HEK293 (cell line): Measurements from ENCODE around the gene KCNQ1.

Experiments
- BCL6B ChIP-seq: fragments of 450-650 bp; formaldehyde crosslinking; IDR thresholded peaks from 2 replicates; pipeline ENCODE4 v1.5.1; 2017; ENCODE audit warnings: missing biosample characterization, missing genetic modification characterization
- GLIS1 ChIP-seq: fragments of 450-650 bp; formaldehyde crosslinking; IDR thresholded peaks from 2 replicates; pipeline ENCODE4 v1.5.1; 2016; ENCODE audit warnings: missing biosample characterization, missing genetic modification characterization
- HOXD13 ChIP-seq: sonication (generic); formaldehyde crosslinking; IDR thresholded peaks from 2 replicates; pipeline ENCODE4 v1.8.0; 2022; ENCODE audit warnings: missing genetic modification reagents, borderline replicate concordance
- KLF1 ChIP-seq: fragments of 450-650 bp; formaldehyde crosslinking; IDR thresholded peaks from 2 replicates; pipeline ENCODE4 v1.5.1; 2016; ENCODE audit warnings: missing biosample characterization, missing genetic modification characterization
- RBAK ChIP-seq: fragments of 450-650 bp; formaldehyde crosslinking; IDR thresholded peaks from 2 replicates; pipeline ENCODE4 v1.5.1; 2016; ENCODE audit warnings: missing biosample characterization, missing genetic modification characterization
- TRIM28 ChIP-seq: IDR thresholded peaks from 2 replicates; pipeline ENCODE4 v1.6.1; 2011; ENCODE audit warnings: low read length, control low read depth, borderline replicate concordance
- ZBTB44 ChIP-seq: fragments of 450-650 bp; IDR thresholded peaks from 2 replicates; pipeline ENCODE4 v1.5.1; 2018; ENCODE audit warnings: missing biosample characterization, mild to moderate bottlenecking, missing genetic modification characterization
- ZNF112 ChIP-seq: fragments of 450-650 bp; formaldehyde crosslinking; IDR thresholded peaks from 2 replicates; pipeline ENCODE4 v1.5.0; 2017; ENCODE audit warnings: missing biosample characterization, missing genetic modification characterization
- ZNF121 ChIP-seq: fragments of 450-650 bp; formaldehyde crosslinking; IDR thresholded peaks from 2 replicates; pipeline ENCODE4 v1.5.1; 2016; ENCODE audit warnings: missing biosample characterization, missing genetic modification characterization
- ZNF175 ChIP-seq: fragments of 450-650 bp; formaldehyde crosslinking; IDR thresholded peaks from 2 replicates; pipeline ENCODE4 v1.5.1; 2016; ENCODE audit warnings: missing biosample characterization, missing genetic modification characterization
- ZNF223 ChIP-seq: fragments of 450-650 bp; formaldehyde crosslinking; IDR thresholded peaks from 2 replicates; pipeline ENCODE4 v1.5.1; 2016; ENCODE audit warnings: missing biosample characterization, missing genetic modification characterization
- ZNF239 ChIP-seq: fragments of 450-650 bp; formaldehyde crosslinking; IDR thresholded peaks from 2 replicates; pipeline ENCODE4 v1.5.1; 2016; ENCODE audit warnings: missing biosample characterization, missing genetic modification characterization
- ZNF24 ChIP-seq: fragments of 450-650 bp; formaldehyde crosslinking; IDR thresholded peaks from 2 replicates; pipeline ENCODE4 v1.5.1; 2016; ENCODE audit warnings: missing biosample characterization, missing genetic modification characterization
- ZNF266 ChIP-seq: fragments of 450-650 bp; formaldehyde crosslinking; IDR thresholded peaks from 2 replicates; pipeline ENCODE4 v1.5.1; 2016; ENCODE audit warnings: missing biosample characterization, missing genetic modification characterization, low read depth
- ZNF280D ChIP-seq: fragments of 450-650 bp; formaldehyde crosslinking; IDR thresholded peaks from 2 replicates; pipeline ENCODE4 v1.5.1; 2016; ENCODE audit warnings: missing biosample characterization, missing genetic modification characterization
- ZNF292 ChIP-seq: fragments of 450-650 bp; formaldehyde crosslinking; IDR thresholded peaks from 2 replicates; pipeline ENCODE4 v1.5.1; 2016; ENCODE audit warnings: low read depth, missing biosample characterization, missing genetic modification characterization, borderline replicate concordance
- ZNF302 ChIP-seq: fragments of 450-650 bp; formaldehyde crosslinking; IDR thresholded peaks from 2 replicates; pipeline ENCODE4 v1.5.1; 2016; ENCODE audit warnings: missing biosample characterization, missing genetic modification characterization, low read depth
- ZNF391 ChIP-seq: fragments of 450-650 bp; formaldehyde crosslinking; IDR thresholded peaks from 2 replicates; pipeline ENCODE4 v1.5.1; 2016; ENCODE audit warnings: low read depth, missing biosample characterization, missing genetic modification characterization, borderline replicate concordance
- ZNF404 ChIP-seq: fragments of 450-650 bp; formaldehyde crosslinking; IDR thresholded peaks from 2 replicates; pipeline ENCODE4 v1.5.1; 2017; ENCODE audit warnings: missing biosample characterization, missing genetic modification characterization
- ZNF518A ChIP-seq: fragments of 450-650 bp; formaldehyde crosslinking; conservative IDR thresholded peaks from 2 replicates; pipeline ENCODE4 v1.5.1; 2016; ENCODE audit warnings: low read depth, missing biosample characterization, missing genetic modification characterization
- ZNF580 ChIP-seq: fragments of 450-650 bp; formaldehyde crosslinking; IDR thresholded peaks from 2 replicates; pipeline ENCODE4 v1.5.1; 2016; ENCODE audit warnings: missing biosample characterization, missing genetic modification characterization
- ZNF600 ChIP-seq: fragments of 450-650 bp; formaldehyde crosslinking; IDR thresholded peaks from 2 replicates; pipeline ENCODE4 v1.5.1; 2016; ENCODE audit warnings: missing biosample characterization, missing genetic modification characterization
- ZNF610 ChIP-seq: fragments of 450-650 bp; formaldehyde crosslinking; IDR thresholded peaks from 2 replicates; pipeline ENCODE4 v1.5.1; 2016; ENCODE audit warnings: missing biosample characterization, missing genetic modification characterization, borderline replicate concordance
- ZNF658 ChIP-seq: fragments of 450-650 bp; formaldehyde crosslinking; IDR thresholded peaks from 2 replicates; pipeline ENCODE4; 2016; ENCODE audit warnings: missing biosample characterization, missing genetic modification characterization
- ZNF664 ChIP-seq: fragments of 450-650 bp; formaldehyde crosslinking; IDR thresholded peaks from 2 replicates; pipeline ENCODE4 v1.5.1; 2016; ENCODE audit warnings: missing biosample characterization, missing genetic modification characterization
- ZSCAN16 ChIP-seq: fragments of 450-650 bp; formaldehyde crosslinking; IDR thresholded peaks from 2 replicates; pipeline ENCODE4 v1.5.1; 2016; ENCODE audit warnings: missing biosample characterization, missing genetic modification characterization
- ZSCAN30 ChIP-seq: fragments of 450-650 bp; IDR thresholded peaks from 2 replicates; pipeline ENCODE4 v1.5.1; 2018; ENCODE audit warnings: missing biosample characterization, mild to moderate bottlenecking, missing genetic modification characterization, moderate library complexity

The KCNQ1 gene

GRCh38 chr11:2699531-2700414 lies 255.0 kb downstream of the KCNQ1 start, which contains the start of gene KCNQ1OT1 (continued):
- no peak for TF ChIP-seq BCL6B (tag by site-specific recombination)
- TF ChIP-seq ZNF223 (tag by site-specific recombination): no peak
- TF ChIP-seq GLIS1 (tag by site-specific recombination): peak; percentile 91
- no peak for TF ChIP-seq HOXD13 (CRISPR knock-in tag)
- no peak for TF ChIP-seq ZNF112 (tag by site-specific recombination)
- no peak for TF ChIP-seq ZNF610 (tag by site-specific recombination)
- TF ChIP-seq ZNF175: no peak
- no peak for TF ChIP-seq ZNF24 (tag by site-specific recombination)
- no peak for TF ChIP-seq ZNF664 (tag by site-specific recombination)
- no peak for TF ChIP-seq ZNF580
- TF ChIP-seq ZNF292 (tag by site-specific recombination): no peak
- TF ChIP-seq ZNF280D (tag by site-specific recombination): no peak
- TF ChIP-seq ZSCAN16 (tag by site-specific recombination): no peak
- no peak for TF ChIP-seq ZBTB44 (tag by site-specific recombination)
- no peak for TF ChIP-seq ZNF302 (tag by site-specific recombination)
- TF ChIP-seq RBAK (tag by site-specific recombination): no peak
- TF ChIP-seq KLF1: peak; percentile 14; the same call in 1 of the 2 replicates
- no peak; the same call in 1 of the 2 replicates for TF ChIP-seq ZSCAN30 (tag by site-specific recombination)
- TF ChIP-seq ZNF266 (tag by site-specific recombination): no peak
- no peak for TF ChIP-seq ZNF121 (tag by site-specific recombination)
- TF ChIP-seq ZNF404 (tag by site-specific recombination): no peak
- TF ChIP-seq ZNF658: no peak
- peak; percentile 42; the same call in 1 of the 2 replicates for TF ChIP-seq ZNF391 (tag by site-specific recombination)
- no peak for TF ChIP-seq ZNF239 (tag by site-specific recombination)
- TF ChIP-seq TRIM28: no peak; the same call in 1 of the 2 replicates
- no peak for TF ChIP-seq ZNF600 (tag by site-specific recombination)
- TF ChIP-seq ZNF518A (tag by site-specific recombination): no peak
